Ovary (tissue), 3 donors: ENCODE data around the gene SNRNP48.

Source experiments
- CTCF ChIP-seq, 3 donors: fragments of 450-650 bp in 2 of 3; fragments of 200-600 bp in 1 of 3; IDR thresholded peaks; one replicate each; pipeline versions ENCODE4 v1.5.1 to v1.8.0; 2016 to 2022; ENCODE audit warnings: antibody characterized with exemption in 3 of 3, mild to moderate bottlenecking in 1 of 3
- EP300 ChIP-seq: sonication (generic); formaldehyde crosslinking; IDR thresholded peaks from one replicate; pipeline ENCODE4 v1.6.1; 2017; ENCODE audit warnings: antibody characterized with exemption
- POLR2A ChIP-seq: fragments of 450-650 bp; IDR thresholded peaks from one replicate; pipeline ENCODE4 v1.6.1; 2017; ENCODE audit warnings: antibody characterized with exemption, mild to moderate bottlenecking, moderate library complexity
- donor health status: DM: no; HTN: no; CAD: no.

GRCh38 chr6:7656355-7656754, 66.4 kb downstream of the SNRNP48 start:
- TF ChIP-seq CTCF (IDR thresholded peaks at IDR 0.05): no peak
- TF ChIP-seq POLR2A: no peak
- no peak for TF ChIP-seq EP300
